HepG2 (cell line): ENCODE results near the gene MINDY1. TPM values are rescaled to one million over a fixed set of nuclear protein-coding genes. Genes with fewer than 3 reads are reported as not detected.
A peak's percentile ranks its signal among the peaks of the same experiment; 100 is the strongest.

ENCODE experiments used
- GLI4 ChIP-seq: sonication (generic); formaldehyde crosslinking; IDR thresholded peaks from 2 replicates; pipeline ENCODE4 v1.5.1; 2020; ENCODE audit warnings: missing genetic modification reagents, mild to moderate bottlenecking, moderate library complexity, borderline replicate concordance
- PAX8 ChIP-seq: sonication (generic); formaldehyde crosslinking; IDR thresholded peaks from 2 replicates; pipeline ENCODE4 v1.8.0; 2022; ENCODE audit warnings: mild to moderate bottlenecking, missing genetic modification reagents, borderline replicate concordance
- RBFOX2 ChIP-seq: fragments of 200-400 bp; formaldehyde crosslinking; IDR thresholded peaks from 2 replicates; pipeline ENCODE4 v1.6.1; 2017; ENCODE audit warnings: low read depth, mild to moderate bottlenecking, low read length
- RCOR2 ChIP-seq: IDR thresholded peaks from 2 replicates; pipeline ENCODE4 v1.6.1; 2016; ENCODE audit warnings: missing biosample characterization, missing genetic modification reagents
- TBL1XR1 ChIP-seq: fragments of 150-350 bp; IDR thresholded peaks from 2 replicates; pipeline ENCODE4 v1.6.1; 2014; ENCODE audit warnings: borderline replicate concordance, low read length; ENCODE audit not compliant: partially characterized antibody
- ZFP62 ChIP-seq: sonication (generic); formaldehyde crosslinking; IDR thresholded peaks from 2 replicates; pipeline ENCODE4 v1.4.0; 2020; ENCODE audit warnings: missing genetic modification reagents
- ZNF333 ChIP-seq: sonication (generic); formaldehyde crosslinking; IDR thresholded peaks from 2 replicates; pipeline ENCODE4 v1.4.0; 2020; ENCODE audit warnings: mild to moderate bottlenecking, missing genetic modification reagents, borderline replicate concordance
- ZNF430 ChIP-seq: sonication (generic); formaldehyde crosslinking; IDR thresholded peaks from 2 replicates; pipeline ENCODE4 v1.9.0; 2021; ENCODE audit warnings: mild to moderate bottlenecking, missing genetic modification reagents
- ZNF432 ChIP-seq: sonication (generic); formaldehyde crosslinking; IDR thresholded peaks from 2 replicates; pipeline ENCODE4 v1.5.0; 2020; ENCODE audit warnings: missing genetic modification reagents, mild to moderate bottlenecking, borderline replicate concordance
- ZNF816 ChIP-seq: sonication (generic); formaldehyde crosslinking; IDR thresholded peaks from 2 replicates; pipeline ENCODE4 v1.8.0; 2022; ENCODE audit warnings: missing genetic modification reagents, mild to moderate bottlenecking, borderline replicate concordance
- polyA plus RNA-seq, 8 experiments: library from polyadenylated mRNA; depleted of rRNA in 3 of 8; stranded (reverse) in 7 of 8; unstranded in 1 of 8; fragments of >200 nt; fragmentation: Illumina TruSeq in 4 of 8; extraction: Trizol in 4 of 8; gene quantifications; 2 replicates each; pipeline versions ENCODE4 v1.2.1 to v1.2.3, GENCODE V29; 2011 to 2016; ENCODE audit warnings: low read depth in 4 of 8, missing spikeins in 1 of 8, mixed read lengths in 1 of 8; ENCODE audit not compliant: insufficient read depth in 1 of 8
- total RNA-seq, 5 experiments: library from RNA; depleted of rRNA; stranded (reverse); fragments of >200 nt; fragmentation: Illumina TruSeq; extraction: Trizol; gene quantifications; 2 replicates each; pipeline ENCODE4 v1.2.3, GENCODE V29; 2016; ENCODE audit warnings: low read depth in 1 of 5
- TF ChIP-seq, protein P1 (sequence below): sonication (generic); formaldehyde crosslinking; IDR thresholded peaks from 2 replicates; pipeline ENCODE4 v1.9.0; 2022; ENCODE audit warnings: missing genetic modification reagents, mild to moderate bottlenecking, borderline replicate concordance
- TF ChIP-seq, protein P2 (sequence below): sonication (generic); formaldehyde crosslinking; IDR thresholded peaks from 2 replicates; pipeline ENCODE4 v1.8.0; 2022; ENCODE audit warnings: mild to moderate bottlenecking, missing genetic modification reagents, borderline replicate concordance
- TF ChIP-seq, protein P3 (sequence below), 2 experiments: fragments of 450-650 bp in 1 of 2; sonication (generic) in 1 of 2; formaldehyde crosslinking in 1 of 2; IDR thresholded peaks; 2 replicates each; pipeline versions ENCODE4 v1.6.1 to v1.8.0; 2016 to 2022; ENCODE audit warnings: antibody characterized with exemption in 1 of 2, mild to moderate bottlenecking in 1 of 2, missing genetic modification reagents in 1 of 2
- TF ChIP-seq, protein P4 (sequence below): sonication (generic); formaldehyde crosslinking; IDR thresholded peaks from 2 replicates; pipeline ENCODE4 v1.5.1; 2020; ENCODE audit warnings: missing genetic modification reagents, mild to moderate bottlenecking, borderline replicate concordance

The MINDY1 gene
- total and polyA plus RNA-seq, 2 of the 13 experiments (the other 11 are each of a cell fraction or from before 2014, with no cell fraction given), result 11.1 to 15.0 TPM

DNA sequence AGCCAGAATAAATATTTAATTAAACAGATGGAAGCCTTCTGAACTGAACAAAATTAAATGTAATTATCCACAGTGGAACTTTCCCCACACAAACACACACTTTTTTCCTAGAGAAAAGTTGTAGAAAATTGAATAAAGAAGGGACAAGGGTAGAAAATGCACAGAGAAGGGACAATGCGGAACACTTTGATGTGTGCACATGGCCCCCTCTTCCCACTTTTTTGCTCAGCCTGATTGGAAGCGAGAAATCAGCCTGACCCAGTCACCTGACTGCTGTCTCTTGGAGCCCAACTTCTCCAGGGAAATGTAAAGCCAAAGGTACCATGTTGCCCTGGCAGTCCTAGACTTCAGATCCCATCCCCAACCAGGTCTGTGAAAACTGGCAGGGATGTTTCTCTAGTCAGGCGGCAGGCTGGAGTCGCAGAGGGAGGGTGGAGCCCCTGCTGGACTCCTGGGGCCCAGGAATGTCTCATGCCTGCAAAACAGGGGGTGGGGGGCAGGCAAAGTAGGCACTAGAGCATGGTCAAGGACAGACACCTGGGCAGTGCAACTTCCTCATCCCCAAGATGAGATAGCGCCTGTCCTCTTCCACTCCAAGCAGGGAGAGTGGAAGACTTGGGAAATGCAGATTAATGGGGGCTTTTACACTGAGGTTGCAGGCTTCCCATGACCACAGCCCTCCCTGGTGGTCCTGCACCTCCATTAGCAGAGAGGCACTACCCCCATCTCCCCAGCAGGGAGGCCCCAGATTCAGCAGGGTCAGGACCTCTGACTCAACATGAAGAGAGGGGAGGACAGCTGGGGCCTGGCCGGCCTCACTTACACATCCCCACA, 34.9 kb downstream of the MINDY1 start (continued):
- no peak for TF ChIP-seq ZNF432
- no peak; the same call in 1 of the 2 replicates for TF ChIP-seq PAX8 (CRISPR knock-in tag)
- TF ChIP-seq ZNF430 (CRISPR knock-in tag), result no peak
- TF ChIP-seq ZNF816 (CRISPR knock-in tag), result no peak
- TF ChIP-seq RCOR2 (CRISPR knock-in tag), result no peak
- no peak for TF ChIP-seq GLI4
- TF ChIP-seq TBL1XR1, result no peak
- TF ChIP-seq, protein P1, sequence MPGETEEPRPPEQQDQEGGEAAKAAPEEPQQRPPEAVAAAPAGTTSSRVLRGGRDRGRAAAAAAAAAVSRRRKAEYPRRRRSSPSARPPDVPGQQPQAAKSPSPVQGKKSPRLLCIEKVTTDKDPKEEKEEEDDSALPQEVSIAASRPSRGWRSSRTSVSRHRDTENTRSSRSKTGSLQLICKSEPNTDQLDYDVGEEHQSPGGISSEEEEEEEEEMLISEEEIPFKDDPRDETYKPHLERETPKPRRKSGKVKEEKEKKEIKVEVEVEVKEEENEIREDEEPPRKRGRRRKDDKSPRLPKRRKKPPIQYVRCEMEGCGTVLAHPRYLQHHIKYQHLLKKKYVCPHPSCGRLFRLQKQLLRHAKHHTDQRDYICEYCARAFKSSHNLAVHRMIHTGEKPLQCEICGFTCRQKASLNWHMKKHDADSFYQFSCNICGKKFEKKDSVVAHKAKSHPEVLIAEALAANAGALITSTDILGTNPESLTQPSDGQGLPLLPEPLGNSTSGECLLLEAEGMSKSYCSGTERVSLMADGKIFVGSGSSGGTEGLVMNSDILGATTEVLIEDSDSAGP (CRISPR knock-in tag), result peak; percentile 55; the same call in 1 of the 2 replicates
- TF ChIP-seq ZFP62, result no peak
- peak; percentile 44 for TF ChIP-seq RBFOX2
- TF ChIP-seq, protein P2, sequence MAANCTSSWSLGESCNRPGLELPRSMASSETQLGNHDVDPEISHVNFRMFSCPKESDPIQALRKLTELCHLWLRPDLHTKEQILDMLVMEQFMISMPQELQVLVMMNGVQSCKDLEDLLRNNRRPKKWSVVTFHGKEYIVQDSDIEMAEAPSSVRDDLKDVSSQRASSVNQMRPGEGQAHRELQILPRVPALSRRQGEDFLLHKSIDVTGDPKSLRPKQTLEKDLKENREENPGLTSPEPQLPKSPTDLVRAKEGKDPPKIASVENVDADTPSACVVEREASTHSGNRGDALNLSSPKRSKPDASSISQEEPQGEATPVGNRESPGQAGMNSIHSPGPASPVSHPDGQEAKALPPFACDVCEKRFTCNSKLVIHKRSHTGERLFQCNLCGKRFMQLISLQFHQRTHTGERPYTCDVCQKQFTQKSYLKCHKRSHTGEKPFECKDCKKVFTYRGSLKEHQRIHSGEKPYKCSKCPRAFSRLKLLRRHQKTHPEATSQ, result 0 out of 2 replicates have a peak, but pooled peaks have one; percentile 41
- TF ChIP-seq ZNF333 (CRISPR knock-in tag), result no peak
- TF ChIP-seq, protein P3, sequence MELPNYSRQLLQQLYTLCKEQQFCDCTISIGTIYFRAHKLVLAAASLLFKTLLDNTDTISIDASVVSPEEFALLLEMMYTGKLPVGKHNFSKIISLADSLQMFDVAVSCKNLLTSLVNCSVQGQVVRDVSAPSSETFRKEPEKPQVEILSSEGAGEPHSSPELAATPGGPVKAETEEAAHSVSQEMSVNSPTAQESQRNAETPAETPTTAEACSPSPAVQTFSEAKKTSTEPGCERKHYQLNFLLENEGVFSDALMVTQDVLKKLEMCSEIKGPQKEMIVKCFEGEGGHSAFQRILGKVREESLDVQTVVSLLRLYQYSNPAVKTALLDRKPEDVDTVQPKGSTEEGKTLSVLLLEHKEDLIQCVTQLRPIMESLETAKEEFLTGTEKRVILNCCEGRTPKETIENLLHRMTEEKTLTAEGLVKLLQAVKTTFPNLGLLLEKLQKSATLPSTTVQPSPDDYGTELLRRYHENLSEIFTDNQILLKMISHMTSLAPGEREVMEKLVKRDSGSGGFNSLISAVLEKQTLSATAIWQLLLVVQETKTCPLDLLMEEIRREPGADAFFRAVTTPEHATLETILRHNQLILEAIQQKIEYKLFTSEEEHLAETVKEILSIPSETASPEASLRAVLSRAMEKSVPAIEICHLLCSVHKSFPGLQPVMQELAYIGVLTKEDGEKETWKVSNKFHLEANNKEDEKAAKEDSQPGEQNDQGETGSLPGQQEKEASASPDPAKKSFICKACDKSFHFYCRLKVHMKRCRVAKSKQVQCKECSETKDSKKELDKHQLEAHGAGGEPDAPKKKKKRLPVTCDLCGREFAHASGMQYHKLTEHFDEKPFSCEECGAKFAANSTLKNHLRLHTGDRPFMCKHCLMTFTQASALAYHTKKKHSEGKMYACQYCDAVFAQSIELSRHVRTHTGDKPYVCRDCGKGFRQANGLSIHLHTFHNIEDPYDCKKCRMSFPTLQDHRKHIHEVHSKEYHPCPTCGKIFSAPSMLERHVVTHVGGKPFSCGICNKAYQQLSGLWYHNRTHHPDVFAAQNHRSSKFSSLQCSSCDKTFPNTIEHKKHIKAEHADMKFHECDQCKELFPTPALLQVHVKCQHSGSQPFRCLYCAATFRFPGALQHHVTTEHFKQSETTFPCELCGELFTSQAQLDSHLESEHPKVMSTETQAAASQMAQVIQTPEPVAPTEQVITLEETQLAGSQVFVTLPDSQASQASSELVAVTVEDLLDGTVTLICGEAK (IDR thresholded peaks at IDR 0.05), result no peak
- TF ChIP-seq, protein P3 (CRISPR knock-in tag; IDR thresholded peaks at IDR 0.05), result no peak
- TF ChIP-seq, protein P4, sequence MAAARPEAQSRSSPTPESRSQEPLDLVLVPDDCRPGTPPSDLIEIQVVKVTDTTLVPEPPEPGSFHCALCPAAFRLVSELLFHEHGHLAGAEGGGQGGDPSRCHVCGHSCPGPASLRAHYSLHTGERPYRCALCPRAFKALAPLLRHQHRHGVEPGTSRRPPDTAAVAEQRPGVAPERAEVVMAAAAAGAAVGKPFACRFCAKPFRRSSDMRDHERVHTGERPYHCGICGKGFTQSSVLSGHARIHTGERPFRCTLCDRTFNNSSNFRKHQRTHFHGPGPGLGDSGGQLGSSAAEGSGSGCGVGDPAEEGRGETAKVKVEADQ, result 0 out of 2 replicates have a peak, but pooled peaks have one; percentile 59
